ENCODE measurements around the gene RFXAP.

DNA sequence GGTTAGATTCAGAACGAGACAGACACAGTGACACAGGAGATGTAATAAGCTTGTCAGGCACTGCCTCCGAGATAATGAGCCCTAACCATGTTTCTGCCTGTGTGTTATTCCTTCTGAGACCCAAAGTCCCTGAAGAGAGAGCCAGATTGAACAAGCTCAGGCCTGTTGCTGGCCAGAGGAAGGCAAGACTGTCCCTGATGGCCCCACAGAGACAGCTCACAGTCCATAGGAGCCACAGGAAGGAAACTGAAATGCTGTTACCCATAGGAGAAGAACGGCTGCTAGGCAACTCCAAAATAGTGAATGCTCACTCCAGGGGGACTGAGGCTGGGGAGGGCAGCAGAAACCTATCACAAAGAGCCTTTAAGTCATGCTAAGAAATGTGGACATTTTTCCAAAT lies 31.8 kb upstream of the RFXAP start:
- TF ChIP-seq, protein P1, sequence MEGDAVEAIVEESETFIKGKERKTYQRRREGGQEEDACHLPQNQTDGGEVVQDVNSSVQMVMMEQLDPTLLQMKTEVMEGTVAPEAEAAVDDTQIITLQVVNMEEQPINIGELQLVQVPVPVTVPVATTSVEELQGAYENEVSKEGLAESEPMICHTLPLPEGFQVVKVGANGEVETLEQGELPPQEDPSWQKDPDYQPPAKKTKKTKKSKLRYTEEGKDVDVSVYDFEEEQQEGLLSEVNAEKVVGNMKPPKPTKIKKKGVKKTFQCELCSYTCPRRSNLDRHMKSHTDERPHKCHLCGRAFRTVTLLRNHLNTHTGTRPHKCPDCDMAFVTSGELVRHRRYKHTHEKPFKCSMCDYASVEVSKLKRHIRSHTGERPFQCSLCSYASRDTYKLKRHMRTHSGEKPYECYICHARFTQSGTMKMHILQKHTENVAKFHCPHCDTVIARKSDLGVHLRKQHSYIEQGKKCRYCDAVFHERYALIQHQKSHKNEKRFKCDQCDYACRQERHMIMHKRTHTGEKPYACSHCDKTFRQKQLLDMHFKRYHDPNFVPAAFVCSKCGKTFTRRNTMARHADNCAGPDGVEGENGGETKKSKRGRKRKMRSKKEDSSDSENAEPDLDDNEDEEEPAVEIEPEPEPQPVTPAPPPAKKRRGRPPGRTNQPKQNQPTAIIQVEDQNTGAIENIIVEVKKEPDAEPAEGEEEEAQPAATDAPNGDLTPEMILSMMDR (conservative IDR thresholded peaks at IDR 0.05): no peak
- no peak for TF ChIP-seq ZFX (IDR thresholded peaks at IDR 0.05)
